Measurements from ENCODE around the gene BTLA. TPM values are rescaled to one million over a fixed set of nuclear protein-coding genes. Genes with fewer than 3 reads are reported as not detected.

Gene BTLA
- total RNA-seq, 4 donors from 2014 or later: 0.32 to 1.7 (median 0.73) TPM

DNA sequence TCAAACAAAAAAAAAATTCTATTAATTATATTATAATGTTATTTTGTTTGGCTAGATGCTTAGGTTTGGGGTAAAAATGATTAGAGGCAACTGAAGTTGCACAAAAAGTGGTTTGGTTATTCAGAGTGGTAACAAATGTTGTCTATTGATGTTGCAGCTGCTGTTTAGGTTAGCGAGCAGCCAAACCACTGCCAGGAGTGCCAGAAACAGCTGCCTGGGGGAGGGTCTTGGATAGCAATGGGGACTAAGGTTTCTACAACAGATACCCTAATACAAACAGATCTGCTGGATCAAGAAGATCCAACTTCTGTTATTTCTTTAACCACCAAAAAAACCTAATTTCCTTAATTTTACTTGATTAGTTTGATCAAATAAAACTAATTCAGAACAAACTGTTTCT lies 26.6 kb downstream of the BTLA start:
- TF ChIP-seq, protein P1, sequence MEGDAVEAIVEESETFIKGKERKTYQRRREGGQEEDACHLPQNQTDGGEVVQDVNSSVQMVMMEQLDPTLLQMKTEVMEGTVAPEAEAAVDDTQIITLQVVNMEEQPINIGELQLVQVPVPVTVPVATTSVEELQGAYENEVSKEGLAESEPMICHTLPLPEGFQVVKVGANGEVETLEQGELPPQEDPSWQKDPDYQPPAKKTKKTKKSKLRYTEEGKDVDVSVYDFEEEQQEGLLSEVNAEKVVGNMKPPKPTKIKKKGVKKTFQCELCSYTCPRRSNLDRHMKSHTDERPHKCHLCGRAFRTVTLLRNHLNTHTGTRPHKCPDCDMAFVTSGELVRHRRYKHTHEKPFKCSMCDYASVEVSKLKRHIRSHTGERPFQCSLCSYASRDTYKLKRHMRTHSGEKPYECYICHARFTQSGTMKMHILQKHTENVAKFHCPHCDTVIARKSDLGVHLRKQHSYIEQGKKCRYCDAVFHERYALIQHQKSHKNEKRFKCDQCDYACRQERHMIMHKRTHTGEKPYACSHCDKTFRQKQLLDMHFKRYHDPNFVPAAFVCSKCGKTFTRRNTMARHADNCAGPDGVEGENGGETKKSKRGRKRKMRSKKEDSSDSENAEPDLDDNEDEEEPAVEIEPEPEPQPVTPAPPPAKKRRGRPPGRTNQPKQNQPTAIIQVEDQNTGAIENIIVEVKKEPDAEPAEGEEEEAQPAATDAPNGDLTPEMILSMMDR (IDR thresholded peaks at IDR 0.05): no peak
- no peak for ATAC-seq (ENCODE audit: low FRiP score)
- no peak for DNase-seq (ENCODE audit: low spot score)

DNA sequence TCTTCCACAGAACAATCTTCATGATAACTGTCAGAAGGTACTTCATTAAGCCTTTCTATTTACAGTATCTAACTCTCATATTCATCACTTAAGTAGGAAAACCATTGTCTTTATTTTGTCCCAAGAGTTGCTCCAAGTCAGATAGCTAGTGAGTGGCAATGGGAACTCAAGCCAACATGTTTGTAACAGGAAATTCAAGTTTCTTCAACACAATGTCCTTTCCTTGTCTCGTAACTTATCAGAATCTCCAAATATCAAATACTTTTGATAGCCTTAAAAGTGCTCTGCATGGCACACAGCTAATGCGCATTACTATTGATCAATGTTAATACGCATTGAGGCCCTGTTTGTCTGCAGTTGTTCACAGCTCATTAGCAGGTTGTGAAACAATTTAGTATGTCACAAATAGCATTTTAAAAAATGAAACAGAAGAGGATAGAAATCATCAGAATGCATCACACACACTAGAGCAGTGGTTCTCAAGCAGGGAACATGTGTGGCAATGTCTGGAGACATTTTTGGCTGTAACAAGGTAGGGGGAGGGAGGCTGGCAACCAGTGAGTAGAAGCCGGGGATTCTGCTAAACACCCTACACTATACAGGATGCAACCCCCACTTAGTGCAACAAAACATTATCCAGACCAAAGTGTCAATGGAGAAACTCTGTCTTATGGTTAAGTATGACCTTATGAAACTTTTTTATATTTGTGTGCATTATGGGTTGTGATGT lies 27.5 kb downstream of the BTLA start:
- TF ChIP-seq, protein P1 (IDR thresholded peaks at IDR 0.05): no peak
- no peak for ATAC-seq (ENCODE audit: low FRiP score)

DNA sequence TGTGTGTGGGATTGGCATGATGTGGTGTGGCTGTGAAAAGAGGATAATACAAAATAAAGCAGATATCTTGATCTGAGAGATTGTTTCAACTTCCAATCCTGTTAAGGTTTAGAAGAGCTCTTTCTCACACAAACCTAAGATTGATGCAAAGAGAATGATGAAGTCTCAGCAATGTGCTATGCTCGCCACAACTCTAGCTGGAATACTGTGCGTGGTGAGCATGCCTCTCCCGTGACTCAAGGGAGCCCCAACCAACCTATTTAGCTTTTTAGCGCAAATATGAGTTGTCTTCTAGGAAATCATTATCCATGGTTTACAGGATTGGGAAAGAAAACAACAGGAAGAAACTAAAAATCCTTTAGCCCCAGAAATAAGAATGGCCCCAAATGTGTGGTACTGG lies 28.5 kb downstream of the BTLA start:
- TF ChIP-seq, protein P1 (IDR thresholded peaks at IDR 0.05): no peak
- DNase-seq (ENCODE audit: low spot score): no peak
- no peak for ATAC-seq (ENCODE audit: low FRiP score)

More for the DNA sequence above, 27.5 kb downstream of the BTLA start:
- DNase-seq (ENCODE audit: low spot score): no peak

DNA sequence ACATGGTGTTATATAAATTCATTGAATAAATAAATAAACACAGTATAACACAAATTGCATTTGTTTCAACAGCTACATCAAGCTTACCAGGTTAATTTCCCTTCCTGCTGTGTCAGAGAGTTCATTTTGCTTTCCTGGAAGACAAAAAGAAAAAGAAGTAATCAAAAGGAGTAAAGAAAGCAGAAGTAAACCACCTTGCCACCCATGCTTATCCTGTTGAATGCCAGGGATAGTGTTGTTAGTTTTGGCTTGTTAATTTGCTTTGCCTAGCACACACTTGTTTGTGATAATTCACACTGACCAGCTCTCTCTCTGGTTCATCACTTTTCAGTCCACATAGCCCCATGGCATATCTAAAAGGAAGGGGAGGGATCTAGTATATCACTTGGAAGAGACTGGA lies 29.6 kb downstream of the BTLA start:
- DNase-seq (ENCODE audit: low spot score) (no peak), ATAC-seq (ENCODE audit: low FRiP score) (no peak)
- TF ChIP-seq, protein P1 (IDR thresholded peaks at IDR 0.05): no peak

DNA sequence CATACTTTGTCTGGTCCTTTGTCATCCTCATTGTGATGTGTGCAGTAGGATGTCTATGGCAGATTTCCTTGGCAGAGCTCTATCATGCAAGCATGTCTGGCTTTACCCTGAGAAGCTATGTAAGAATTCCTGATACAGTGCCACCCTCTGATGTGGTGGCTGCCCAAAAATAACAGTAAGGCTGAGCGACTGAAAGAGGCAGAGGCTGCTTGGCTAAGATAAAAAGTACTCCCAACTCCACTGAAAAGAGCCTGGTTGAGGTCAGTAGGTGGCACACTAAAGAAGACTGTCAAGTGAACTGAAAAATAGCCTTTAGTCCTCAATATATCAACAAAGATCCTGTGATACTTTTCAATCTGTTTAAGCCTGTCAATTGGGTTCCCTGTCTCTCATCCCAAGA lies 31.7 kb downstream of the BTLA start:
- TF ChIP-seq, protein P1 (IDR thresholded peaks at IDR 0.05): no peak
- no peak for DNase-seq (ENCODE audit: low spot score)
- ATAC-seq (ENCODE audit: low FRiP score): no peak

DNA sequence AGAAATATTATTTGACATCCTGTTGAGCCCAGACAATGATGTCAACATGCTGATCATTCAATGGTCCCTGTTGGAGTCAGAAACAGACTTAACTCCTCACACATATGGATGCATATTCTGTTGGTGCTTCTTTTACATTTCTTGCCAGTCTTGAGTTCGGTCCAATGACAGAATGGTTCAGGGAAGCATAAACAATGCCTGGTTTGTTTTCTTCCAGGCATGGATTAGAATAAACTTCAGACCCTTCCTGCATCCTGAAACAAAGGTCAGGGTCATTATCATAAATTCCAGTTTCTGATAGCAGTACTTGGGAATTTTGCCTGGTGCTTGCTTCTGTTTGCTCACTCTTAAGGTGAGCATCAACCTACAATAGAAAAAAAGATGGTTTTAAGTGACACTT lies 33.3 kb downstream of the BTLA start:
- TF ChIP-seq, protein P1 (IDR thresholded peaks at IDR 0.05): no peak
- DNase-seq (ENCODE audit: low spot score) (no peak), ATAC-seq (ENCODE audit: low FRiP score) (no peak)

DNA sequence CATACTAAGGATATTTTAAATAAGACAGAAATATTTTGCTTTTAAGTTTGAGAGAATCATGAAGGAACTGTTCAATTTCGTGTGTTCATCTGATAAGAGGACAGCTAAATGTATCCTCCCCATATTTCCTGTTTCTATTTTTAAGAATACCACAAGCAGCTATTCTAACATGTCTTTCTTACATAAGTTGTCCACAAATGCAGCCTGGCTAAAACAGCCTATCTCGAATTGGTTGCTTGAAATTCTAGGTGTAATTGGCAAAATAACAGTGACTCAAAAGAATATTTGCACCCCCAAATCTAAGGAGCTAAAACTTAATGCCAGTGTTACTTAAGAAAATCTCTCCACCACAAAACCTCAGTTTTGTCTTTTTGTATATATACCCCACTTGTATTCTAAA lies 35.0 kb downstream of the BTLA start:
- no peak for ATAC-seq (ENCODE audit: low FRiP score)

More for the DNA sequence above, 35.0 kb downstream of the BTLA start:
- DNase-seq (ENCODE audit: low spot score): no peak
- TF ChIP-seq, protein P1 (IDR thresholded peaks at IDR 0.05): no peak

Data from omental fat pad (tissue), 4 donors.